ENCODE measurements around the gene HSPG2. TPM values are rescaled to one million over a fixed set of nuclear protein-coding genes. Genes with fewer than 3 reads are reported as not detected.

The HSPG2 gene
- total and polyA plus RNA-seq, 2 of the 13 experiments (the other 11 are each of a cell fraction or from before 2014, with no cell fraction given): 9.1 to 13.1 TPM

DNA sequence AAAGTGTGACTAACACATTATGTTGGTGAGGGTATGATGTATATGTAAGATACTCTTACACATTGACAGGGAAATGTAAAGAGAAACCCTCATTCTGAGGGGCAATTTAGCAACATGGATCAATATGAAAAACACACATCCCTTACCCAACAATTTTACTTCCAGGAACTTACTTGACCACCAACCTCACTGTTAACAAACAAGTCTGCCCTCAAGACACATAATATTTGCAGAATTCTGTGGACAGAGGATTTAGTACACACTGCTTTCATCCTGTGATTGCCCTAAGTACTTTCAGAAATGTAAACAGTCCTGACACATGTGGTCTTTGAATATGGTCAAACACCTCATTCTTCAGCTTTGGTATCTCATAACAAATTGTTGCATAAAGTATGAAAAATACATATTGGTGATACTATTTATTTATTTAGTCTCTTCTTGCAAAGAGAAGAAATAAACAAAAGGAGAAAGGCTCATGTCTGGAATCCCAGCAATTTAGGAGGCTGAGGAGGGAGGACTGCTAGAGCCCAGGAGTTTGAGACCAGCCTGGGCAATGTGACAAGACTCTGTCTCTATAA, 161.0 kb downstream of the HSPG2 start (continued):
- TF ChIP-seq, protein P1, sequence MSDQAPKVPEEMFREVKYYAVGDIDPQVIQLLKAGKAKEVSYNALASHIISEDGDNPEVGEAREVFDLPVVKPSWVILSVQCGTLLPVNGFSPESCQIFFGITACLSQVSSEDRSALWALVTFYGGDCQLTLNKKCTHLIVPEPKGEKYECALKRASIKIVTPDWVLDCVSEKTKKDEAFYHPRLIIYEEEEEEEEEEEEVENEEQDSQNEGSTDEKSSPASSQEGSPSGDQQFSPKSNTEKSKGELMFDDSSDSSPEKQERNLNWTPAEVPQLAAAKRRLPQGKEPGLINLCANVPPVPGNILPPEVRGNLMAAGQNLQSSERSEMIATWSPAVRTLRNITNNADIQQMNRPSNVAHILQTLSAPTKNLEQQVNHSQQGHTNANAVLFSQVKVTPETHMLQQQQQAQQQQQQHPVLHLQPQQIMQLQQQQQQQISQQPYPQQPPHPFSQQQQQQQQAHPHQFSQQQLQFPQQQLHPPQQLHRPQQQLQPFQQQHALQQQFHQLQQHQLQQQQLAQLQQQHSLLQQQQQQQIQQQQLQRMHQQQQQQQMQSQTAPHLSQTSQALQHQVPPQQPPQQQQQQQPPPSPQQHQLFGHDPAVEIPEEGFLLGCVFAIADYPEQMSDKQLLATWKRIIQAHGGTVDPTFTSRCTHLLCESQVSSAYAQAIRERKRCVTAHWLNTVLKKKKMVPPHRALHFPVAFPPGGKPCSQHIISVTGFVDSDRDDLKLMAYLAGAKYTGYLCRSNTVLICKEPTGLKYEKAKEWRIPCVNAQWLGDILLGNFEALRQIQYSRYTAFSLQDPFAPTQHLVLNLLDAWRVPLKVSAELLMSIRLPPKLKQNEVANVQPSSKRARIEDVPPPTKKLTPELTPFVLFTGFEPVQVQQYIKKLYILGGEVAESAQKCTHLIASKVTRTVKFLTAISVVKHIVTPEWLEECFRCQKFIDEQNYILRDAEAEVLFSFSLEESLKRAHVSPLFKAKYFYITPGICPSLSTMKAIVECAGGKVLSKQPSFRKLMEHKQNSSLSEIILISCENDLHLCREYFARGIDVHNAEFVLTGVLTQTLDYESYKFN (CRISPR knock-in tag; conservative IDR thresholded peaks at IDR 0.05): peak; percentile 84
- TF ChIP-seq TCF7 (IDR thresholded peaks at IDR 0.05; ENCODE audit: low read depth): peak; percentile 93
- TF ChIP-seq CBFB (CRISPR knock-in tag; IDR thresholded peaks at IDR 0.05): peak; percentile 98
- peak; percentile 69 for TF ChIP-seq ZBTB7B (CRISPR knock-in tag; IDR thresholded peaks at IDR 0.05)
- TF ChIP-seq, protein P2, sequence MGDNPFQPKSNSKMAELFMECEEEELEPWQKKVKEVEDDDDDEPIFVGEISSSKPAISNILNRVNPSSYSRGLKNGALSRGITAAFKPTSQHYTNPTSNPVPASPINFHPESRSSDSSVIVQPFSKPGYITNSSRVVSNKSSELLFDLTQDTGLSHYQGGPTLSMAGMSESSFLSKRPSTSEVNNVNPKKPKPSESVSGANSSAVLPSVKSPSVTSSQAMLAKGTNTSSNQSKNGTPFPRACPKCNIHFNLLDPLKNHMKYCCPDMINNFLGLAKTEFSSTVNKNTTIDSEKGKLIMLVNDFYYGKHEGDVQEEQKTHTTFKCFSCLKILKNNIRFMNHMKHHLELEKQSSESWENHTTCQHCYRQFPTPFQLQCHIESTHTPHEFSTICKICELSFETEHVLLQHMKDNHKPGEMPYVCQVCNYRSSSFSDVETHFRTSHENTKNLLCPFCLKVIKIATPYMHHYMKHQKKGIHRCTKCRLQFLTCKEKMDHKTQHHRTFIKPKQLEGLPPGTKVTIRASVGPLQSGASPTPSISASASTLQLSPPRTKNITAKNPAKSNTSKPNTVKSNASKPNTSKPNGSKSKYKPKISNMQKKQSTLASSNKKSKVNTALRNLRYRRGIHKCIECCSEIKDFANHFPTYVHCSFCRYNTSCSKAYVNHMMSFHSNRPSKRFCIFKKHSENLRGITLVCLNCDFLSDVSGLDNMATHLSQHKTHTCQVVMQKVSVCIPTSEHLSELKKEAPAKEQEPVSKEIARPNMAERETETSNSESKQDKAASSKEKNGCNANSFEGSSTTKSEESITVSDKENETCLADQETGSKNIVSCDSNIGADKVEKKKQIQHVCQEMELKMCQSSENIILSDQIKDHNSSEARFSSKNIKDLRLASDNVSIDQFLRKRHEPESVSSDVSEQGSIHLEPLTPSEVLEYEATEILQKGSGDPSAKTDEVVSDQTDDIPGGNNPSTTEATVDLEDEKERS (CRISPR knock-in tag; IDR thresholded peaks at IDR 0.05): no peak
- TF ChIP-seq, protein P3, sequence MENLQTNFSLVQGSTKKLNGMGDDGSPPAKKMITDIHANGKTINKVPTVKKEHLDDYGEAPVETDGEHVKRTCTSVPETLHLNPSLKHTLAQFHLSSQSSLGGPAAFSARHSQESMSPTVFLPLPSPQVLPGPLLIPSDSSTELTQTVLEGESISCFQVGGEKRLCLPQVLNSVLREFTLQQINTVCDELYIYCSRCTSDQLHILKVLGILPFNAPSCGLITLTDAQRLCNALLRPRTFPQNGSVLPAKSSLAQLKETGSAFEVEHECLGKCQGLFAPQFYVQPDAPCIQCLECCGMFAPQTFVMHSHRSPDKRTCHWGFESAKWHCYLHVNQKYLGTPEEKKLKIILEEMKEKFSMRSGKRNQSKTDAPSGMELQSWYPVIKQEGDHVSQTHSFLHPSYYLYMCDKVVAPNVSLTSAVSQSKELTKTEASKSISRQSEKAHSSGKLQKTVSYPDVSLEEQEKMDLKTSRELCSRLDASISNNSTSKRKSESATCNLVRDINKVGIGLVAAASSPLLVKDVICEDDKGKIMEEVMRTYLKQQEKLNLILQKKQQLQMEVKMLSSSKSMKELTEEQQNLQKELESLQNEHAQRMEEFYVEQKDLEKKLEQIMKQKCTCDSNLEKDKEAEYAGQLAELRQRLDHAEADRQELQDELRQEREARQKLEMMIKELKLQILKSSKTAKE (CRISPR knock-in tag; IDR thresholded peaks at IDR 0.05; ENCODE audit: borderline replicate concordance): peak; percentile 94
- TF ChIP-seq ZNF792 (CRISPR knock-in tag; IDR thresholded peaks at IDR 0.05): 0 out of 2 replicates have a peak, but pooled peaks have one; percentile 36
- peak; percentile 61; the same call in 1 of the 2 replicates for TF ChIP-seq ZNF3 (CRISPR knock-in tag; IDR thresholded peaks at IDR 0.05)
- TF ChIP-seq, protein P4, sequence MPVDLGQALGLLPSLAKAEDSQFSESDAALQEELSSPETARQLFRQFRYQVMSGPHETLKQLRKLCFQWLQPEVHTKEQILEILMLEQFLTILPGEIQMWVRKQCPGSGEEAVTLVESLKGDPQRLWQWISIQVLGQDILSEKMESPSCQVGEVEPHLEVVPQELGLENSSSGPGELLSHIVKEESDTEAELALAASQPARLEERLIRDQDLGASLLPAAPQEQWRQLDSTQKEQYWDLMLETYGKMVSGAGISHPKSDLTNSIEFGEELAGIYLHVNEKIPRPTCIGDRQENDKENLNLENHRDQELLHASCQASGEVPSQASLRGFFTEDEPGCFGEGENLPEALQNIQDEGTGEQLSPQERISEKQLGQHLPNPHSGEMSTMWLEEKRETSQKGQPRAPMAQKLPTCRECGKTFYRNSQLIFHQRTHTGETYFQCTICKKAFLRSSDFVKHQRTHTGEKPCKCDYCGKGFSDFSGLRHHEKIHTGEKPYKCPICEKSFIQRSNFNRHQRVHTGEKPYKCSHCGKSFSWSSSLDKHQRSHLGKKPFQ (CRISPR knock-in tag; IDR thresholded peaks at IDR 0.05; ENCODE audit: insufficient replicate concordance): no peak
- peak; percentile 33; the same call in 1 of the 2 replicates for TF ChIP-seq ZNF816 (CRISPR knock-in tag; IDR thresholded peaks at IDR 0.05; ENCODE audit: borderline replicate concordance)
- TF ChIP-seq NR2F6 (IDR thresholded peaks at IDR 0.05): peak; percentile 95
- TF ChIP-seq NR2F6 (CRISPR knock-in tag; IDR thresholded peaks at IDR 0.05): peak; percentile 86
- TF ChIP-seq MIXL1 (CRISPR knock-in tag; IDR thresholded peaks at IDR 0.05): peak; percentile 91
- TF ChIP-seq, protein P5, sequence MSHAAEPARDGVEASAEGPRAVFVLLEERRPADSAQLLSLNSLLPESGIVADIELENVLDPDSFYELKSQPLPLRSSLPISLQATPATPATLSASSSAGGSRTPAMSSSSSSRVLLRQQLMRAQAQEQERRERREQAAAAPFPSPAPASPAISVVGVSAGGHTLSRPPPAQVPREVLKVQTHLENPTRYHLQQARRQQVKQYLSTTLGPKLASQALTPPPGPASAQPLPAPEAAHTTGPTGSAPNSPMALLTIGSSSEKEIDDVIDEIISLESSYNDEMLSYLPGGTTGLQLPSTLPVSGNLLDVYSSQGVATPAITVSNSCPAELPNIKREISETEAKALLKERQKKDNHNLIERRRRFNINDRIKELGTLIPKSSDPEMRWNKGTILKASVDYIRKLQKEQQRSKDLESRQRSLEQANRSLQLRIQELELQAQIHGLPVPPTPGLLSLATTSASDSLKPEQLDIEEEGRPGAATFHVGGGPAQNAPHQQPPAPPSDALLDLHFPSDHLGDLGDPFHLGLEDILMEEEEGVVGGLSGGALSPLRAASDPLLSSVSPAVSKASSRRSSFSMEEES (CRISPR knock-in tag; IDR thresholded peaks at IDR 0.05): peak; percentile 88
- TF ChIP-seq CCDC6 (CRISPR knock-in tag; IDR thresholded peaks at IDR 0.05): 0 out of 2 replicates have a peak, but pooled peaks have one; percentile 30
- TF ChIP-seq, protein P6, sequence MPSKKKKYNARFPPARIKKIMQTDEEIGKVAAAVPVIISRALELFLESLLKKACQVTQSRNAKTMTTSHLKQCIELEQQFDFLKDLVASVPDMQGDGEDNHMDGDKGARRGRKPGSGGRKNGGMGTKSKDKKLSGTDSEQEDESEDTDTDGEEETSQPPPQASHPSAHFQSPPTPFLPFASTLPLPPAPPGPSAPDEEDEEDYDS (CRISPR knock-in tag; IDR thresholded peaks at IDR 0.05): peak; percentile 28; the same call in 1 of the 2 replicates
- 0 out of 2 replicates have a peak, but pooled peaks have one; percentile 16 for TF ChIP-seq ELF1 (CRISPR knock-in tag; IDR thresholded peaks at IDR 0.05)
- peak; percentile 92 for TF ChIP-seq FOXO1 (CRISPR knock-in tag; IDR thresholded peaks at IDR 0.05)
